Nephron (organoid): ENCODE results near the gene OAS3.
"Not testable (repeated sequence)": the region's sequence is repeated elsewhere in the genome, so short reads cannot be mapped to it uniquely, and the experiment has no call there.

Experiments used
- H3K27ac Mint-ChIP-seq, 3 experiments: 2 replicates each; pipeline ENCODE4 v1.8.0; 2020; ENCODE audit warnings: mixed read lengths in 3 of 3, mild to moderate bottlenecking in 2 of 3, moderate library complexity in 1 of 3
- H3K27me3 Mint-ChIP-seq: 2 replicates; pipeline ENCODE4 v1.8.0; 2021; ENCODE audit warnings: low read depth, mild to moderate bottlenecking, moderate library complexity, mixed read lengths
- H3K36me3 Mint-ChIP-seq: 2 replicates; pipeline ENCODE4 v1.8.0; 2020; ENCODE audit warnings: low read depth, mixed read lengths
- H3K4me1 Mint-ChIP-seq: 2 replicates; pipeline ENCODE4 v1.8.0; 2020; ENCODE audit warnings: mixed read lengths
- H3K4me3 Mint-ChIP-seq, 3 experiments: 2 replicates each; pipeline ENCODE4 v1.8.0; 2020; ENCODE audit warnings: mild to moderate bottlenecking in 3 of 3, mixed read lengths in 3 of 3, moderate library complexity in 2 of 3
- H3K9me3 Mint-ChIP-seq: 2 replicates; pipeline ENCODE4 v1.8.0; 2020; ENCODE audit warnings: mixed read lengths
- CTCF ChIP-seq, 3 experiments: fragments of 200-600 bp; sonication (generic); IDR thresholded peaks; one replicate each; pipeline ENCODE4 v1.5.0; 2021; ENCODE audit warnings: antibody characterized with exemption in 3 of 3; ENCODE audit not compliant: unreplicated experiment in 3 of 3

OAS3 gene

DNA sequence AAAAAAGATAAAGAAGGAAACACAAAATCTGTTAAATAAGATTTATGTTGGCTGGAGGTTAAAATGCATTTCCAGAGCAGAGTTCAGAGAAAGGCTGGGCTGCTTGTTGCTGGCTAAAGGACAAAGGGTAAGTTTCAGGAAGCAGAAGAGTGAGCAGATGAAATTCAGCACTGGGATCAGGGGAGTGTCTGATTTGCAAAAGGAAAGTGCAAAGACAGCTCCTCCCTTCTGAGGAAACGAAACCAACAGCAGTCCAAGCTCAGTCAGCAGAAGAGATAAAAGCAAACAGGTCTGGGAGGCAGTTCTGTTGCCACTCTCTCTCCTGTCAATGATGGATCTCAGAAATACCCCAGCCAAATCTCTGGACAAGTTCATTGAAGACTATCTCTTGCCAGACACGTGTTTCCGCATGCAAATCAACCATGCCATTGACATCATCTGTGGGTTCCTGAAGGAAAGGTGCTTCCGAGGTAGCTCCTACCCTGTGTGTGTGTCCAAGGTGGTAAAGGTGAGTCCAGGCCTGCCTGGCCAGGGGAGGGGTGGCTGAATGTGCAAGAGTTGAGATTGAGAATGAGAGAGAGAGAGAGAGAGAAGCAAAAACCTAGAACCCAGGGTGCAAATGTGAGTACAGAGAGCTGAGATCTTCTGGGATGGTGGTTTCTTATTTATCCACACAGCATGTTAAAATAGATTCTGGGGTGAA lies 31.4 kb upstream of the OAS3 start, which contains the start of gene OAS1:
OAS1 (plus strand) TSS at position 251 of the 703 bp plus-strand sequence; CDS start at position 329, 78 bp downstream.
- peaks cover 12% of the 10 kb centered on the region for H3K27me3 Mint-ChIP-seq
- H3K9me3 Mint-ChIP-seq, result peaks cover 17% of the 10 kb centered on the region
- peak within 1 kb of the TSS; percentile 7 to 54 (median 37) for H3K4me3 Mint-ChIP-seq
- peaks cover 29% of the 10 kb centered on the region for H3K4me1 Mint-ChIP-seq
- no peak for TF ChIP-seq CTCF (IDR thresholded peaks at IDR 0.05; ENCODE audit: unreplicated experiment in 3 of 3)
- H3K36me3 Mint-ChIP-seq, result no peaks in the 10 kb centered on the region
- H3K27ac Mint-ChIP-seq, result peak within 1 kb of the TSS; percentile 40 to 84 (median 77)

GRCh38 chr12:112907415-112908157 lies 30.7 kb upstream of the OAS3 start:
- H3K9me3 Mint-ChIP-seq, result peaks cover 17% of the 10 kb centered on the region
- TF ChIP-seq CTCF (IDR thresholded peaks at IDR 0.05; ENCODE audit: unreplicated experiment in 3 of 3), result no peak
- H3K4me1 Mint-ChIP-seq, result peaks cover 29% of the 10 kb centered on the region
- H3K4me3 Mint-ChIP-seq, result no peak overlapping the region
- H3K27me3 Mint-ChIP-seq, result peaks cover 12% of the 10 kb centered on the region
- no peaks in the 10 kb centered on the region for H3K36me3 Mint-ChIP-seq
- peak overlapping the region in 1 of 3 experiments; percentile 28 for H3K27ac Mint-ChIP-seq

DNA sequence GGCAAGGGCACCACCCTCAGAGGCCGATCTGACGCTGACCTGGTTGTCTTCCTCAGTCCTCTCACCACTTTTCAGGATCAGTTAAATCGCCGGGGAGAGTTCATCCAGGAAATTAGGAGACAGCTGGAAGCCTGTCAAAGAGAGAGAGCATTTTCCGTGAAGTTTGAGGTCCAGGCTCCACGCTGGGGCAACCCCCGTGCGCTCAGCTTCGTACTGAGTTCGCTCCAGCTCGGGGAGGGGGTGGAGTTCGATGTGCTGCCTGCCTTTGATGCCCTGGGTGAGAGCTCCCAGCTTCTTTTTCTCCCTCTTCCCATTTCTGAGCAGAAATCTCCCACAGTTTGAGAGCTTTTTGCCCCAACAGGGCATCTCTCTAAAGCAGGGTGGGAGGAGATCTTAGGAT lies 29.7 kb upstream of the OAS3 start:
- no peak overlapping the region for H3K27ac Mint-ChIP-seq
- TF ChIP-seq CTCF (IDR thresholded peaks at IDR 0.05; ENCODE audit: unreplicated experiment in 3 of 3), result no peak
- H3K27me3 Mint-ChIP-seq, result peaks cover 12% of the 10 kb centered on the region
- peaks cover 26% of the 10 kb centered on the region for H3K9me3 Mint-ChIP-seq
- peaks cover 24% of the 10 kb centered on the region for H3K4me1 Mint-ChIP-seq
- H3K36me3 Mint-ChIP-seq, result no peaks in the 10 kb centered on the region
- no peak overlapping the region for H3K4me3 Mint-ChIP-seq

- Mint-ChIP-seq H3K36me3 (no peaks in the 10 kb centered on the region), H3K4me3 (no peak overlapping the region), H3K27me3 (peaks cover 12% of the 10 kb centered on the region), H3K9me3 (peaks cover 25% of the 10 kb centered on the region), H3K27ac (no peak overlapping the region), H3K4me1 (peaks cover 18% of the 10 kb centered on the region)
- TF ChIP-seq CTCF (IDR thresholded peaks at IDR 0.05; ENCODE audit: unreplicated experiment in 3 of 3), result no peak
Observed at GRCh38 chr12:112909693-112910092, 28.6 kb upstream of the OAS3 start.

DNA sequence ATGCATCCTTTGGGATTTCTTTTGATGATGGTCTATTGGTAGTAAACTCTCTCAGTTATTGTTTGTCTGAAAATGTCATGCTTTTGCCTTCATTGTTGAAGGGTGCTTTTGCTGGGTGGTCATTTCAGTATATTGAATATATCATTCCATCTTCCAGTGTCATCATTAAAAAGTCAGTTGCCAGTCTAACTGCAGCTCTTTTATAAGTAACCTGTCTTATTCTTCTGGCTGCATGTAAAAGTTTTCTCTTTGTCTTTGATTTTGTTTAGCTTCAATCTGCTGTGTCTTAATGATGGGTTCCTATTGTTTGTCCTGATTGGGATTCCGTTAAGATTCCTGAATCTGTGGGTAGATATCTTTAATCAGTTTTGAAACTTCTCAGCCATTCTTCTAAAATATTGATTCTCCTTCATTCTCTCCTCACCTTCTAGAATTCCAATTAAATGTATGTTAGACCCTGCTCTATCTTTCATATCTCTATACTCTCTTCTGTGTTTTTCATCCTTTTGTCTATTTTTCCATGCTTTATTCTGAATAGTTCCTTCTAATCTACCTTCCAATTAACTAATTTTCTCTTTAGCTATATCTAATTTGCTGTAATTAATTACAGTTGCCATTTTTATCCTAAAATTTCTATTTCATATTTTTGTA lies 25.1 kb upstream of the OAS3 start:
- H3K27ac Mint-ChIP-seq, result no peak overlapping the region
- peaks cover 14% of the 10 kb centered on the region for H3K27me3 Mint-ChIP-seq
- H3K9me3 Mint-ChIP-seq, result peaks cover 39% of the 10 kb centered on the region
- no peaks in the 10 kb centered on the region for H3K4me1 Mint-ChIP-seq
- no peaks in the 10 kb centered on the region for H3K36me3 Mint-ChIP-seq
- no peak overlapping the region for H3K4me3 Mint-ChIP-seq
- no peak for TF ChIP-seq CTCF (IDR thresholded peaks at IDR 0.05; ENCODE audit: unreplicated experiment in 3 of 3)

- not testable (repeated sequence) for H3K4me1 Mint-ChIP-seq, H3K4me3 Mint-ChIP-seq, H3K36me3 Mint-ChIP-seq, H3K27ac Mint-ChIP-seq
- peaks cover 15% of the 10 kb centered on the region for H3K27me3 Mint-ChIP-seq
- peaks cover 39% of the 10 kb centered on the region for H3K9me3 Mint-ChIP-seq
Observed at GRCh38 chr12:112913888-112914287, 24.4 kb upstream of the OAS3 start.
